HG02763 (cell line): Measurements from ENCODE around the gene AK8.
"Not testable (repeated sequence)": the region's sequence is repeated elsewhere in the genome, so short reads cannot be mapped to it uniquely, and the experiment has no call there.

Experiments
- ATAC-seq: cut with Tn5 transposase; IDR thresholded peaks from one replicate; pipeline ENCODE4 v1.9.1; 2021; ENCODE audit warnings: mild to moderate bottlenecking, moderate library complexity; ENCODE audit not compliant: unreplicated experiment

The AK8 gene

DNA sequence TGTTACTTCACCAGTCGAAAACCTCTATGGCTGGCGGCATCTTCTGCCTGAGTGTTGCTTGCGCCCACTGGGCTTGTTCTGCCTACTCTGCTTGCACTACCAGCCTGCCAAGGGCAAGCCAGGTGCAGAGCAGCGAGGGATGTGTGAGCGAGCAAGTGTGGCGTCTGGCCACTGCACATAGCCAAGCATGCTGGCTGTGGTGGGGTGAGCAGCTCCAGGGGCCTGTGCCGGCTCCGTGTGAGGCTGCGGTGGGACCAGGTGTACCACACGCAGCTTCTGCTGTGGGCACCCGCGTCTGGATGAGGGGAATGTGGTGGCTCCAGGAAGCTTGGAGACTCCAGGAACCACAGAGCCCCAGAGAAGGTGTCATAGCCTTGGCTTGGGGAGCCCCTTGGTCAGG, 156.4 kb downstream of the AK8 start:
- ATAC-seq, result no peak

DNA sequence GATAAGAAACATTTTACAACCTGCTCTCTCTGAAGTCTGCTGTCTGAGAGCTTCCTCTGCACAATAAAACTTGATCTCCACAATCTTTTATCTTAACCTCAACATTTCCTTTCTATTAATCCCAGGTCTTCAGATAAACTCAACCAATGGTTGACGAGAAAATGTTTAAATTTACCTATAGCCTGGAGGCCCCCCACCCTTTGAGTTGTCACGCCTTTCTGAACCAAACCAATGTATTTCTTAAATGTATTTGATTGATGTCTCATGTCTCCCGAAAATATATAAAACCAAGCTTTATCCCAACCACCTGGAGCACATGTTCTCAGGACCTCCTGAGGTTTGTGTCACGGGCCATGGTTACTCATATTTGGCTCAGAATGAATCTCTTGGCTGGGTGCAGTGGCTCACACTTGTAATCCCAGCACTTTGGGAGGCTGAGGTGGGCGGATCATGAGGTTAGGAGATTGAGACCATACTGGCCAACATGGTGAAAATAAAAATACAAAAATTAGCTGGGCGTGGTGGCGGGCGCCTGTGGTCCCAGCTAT, 159.6 kb downstream of the AK8 start:
- not testable (repeated sequence) for ATAC-seq

GRCh38 chr9:132717326-132717945, 160.6 kb downstream of the AK8 start:
- ATAC-seq, result no peak

- no peak for ATAC-seq
Measured at GRCh38 chr9:132716007-132716406, 162.1 kb downstream of the AK8 start.

DNA sequence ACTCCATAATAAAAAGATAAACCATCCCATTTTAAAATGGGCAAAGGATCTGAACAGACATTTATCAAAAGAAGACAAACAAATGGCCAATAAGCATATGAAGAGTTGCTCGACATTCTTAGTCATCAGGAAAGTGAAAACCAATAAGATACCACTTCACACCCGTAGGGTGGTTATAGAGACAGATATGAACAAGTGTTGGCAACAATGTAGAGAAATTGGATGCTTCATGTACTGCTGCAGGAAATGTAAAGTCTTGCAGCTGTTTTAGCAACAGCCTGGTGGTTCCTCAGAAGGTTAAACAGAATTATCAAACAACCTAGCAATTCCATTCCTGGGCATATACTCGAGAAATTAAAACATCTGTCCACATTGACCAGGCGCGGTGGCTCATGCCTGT, 165.3 kb downstream of the AK8 start:
- no peak for ATAC-seq

GRCh38 chr9:132711846-132712245, 166.2 kb downstream of the AK8 start:
- no peak for ATAC-seq

GRCh38 chr9:132711152-132711551, 166.9 kb downstream of the AK8 start:
- not testable (repeated sequence) for ATAC-seq

- no peak for ATAC-seq
Measured at GRCh38 chr9:132710333-132710732, 167.8 kb downstream of the AK8 start.

- ATAC-seq, result no peak
Measured at GRCh38 chr9:132708769-132709430, 169.2 kb downstream of the AK8 start.

DNA sequence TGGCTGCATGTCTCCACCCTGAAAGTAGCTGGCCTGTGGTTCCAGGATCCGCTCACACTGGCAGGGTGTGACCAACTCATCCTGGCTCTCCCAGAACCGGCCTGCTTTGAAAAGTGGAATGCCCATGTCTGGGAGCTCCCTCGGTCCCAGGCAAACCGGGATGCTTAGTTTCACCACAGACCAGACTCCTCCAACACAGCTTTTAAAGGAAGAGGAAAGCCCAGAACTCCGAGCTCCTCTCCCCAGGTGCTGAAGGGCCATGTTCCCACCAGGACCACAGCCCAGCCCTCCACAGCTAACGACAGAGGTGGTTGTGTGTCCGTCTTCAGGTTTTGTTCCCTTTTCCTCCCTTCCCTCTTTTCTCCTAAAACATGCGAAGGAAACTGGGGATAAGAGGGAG, 169.8 kb downstream of the AK8 start:
- ATAC-seq, result no peak

DNA sequence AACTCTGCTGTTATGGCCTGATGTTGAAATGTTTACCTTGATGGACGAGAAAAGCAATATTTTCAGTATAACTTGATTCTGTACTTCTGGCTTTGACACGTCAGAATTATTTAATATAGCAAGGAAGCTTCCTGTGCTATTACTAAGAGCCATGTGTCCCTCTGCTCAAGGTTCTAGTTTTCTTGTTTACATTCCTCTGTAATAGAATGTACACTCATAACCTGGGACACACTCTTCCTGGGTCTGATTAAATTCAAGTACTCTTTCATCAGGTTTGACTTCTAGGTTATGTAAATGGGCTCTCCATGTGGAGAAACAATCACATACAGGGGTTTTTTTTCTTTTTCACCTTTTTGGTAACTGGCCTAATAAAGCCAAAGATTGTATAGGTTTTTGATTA, 174.7 kb downstream of the AK8 start:
- ATAC-seq, result no peak

DNA sequence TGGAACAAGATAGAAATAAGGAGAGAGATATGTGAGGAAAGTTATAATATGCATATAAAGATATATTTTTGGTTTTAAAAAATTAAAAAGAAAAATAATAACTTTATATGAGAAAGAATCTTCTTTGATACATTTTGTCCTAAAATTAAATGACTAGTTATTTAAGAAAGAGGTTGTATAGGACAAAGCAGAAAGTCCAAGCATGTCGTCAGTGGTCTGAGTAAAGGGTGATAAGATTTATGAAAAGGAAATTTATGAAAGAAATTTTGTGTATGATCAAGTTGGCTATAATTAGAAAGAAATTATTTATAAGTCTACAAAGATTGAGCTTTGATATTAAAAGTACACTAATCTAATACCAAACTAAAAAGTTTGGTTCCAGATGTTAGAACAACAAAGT, 175.8 kb downstream of the AK8 start:
- ATAC-seq, result no peak

DNA sequence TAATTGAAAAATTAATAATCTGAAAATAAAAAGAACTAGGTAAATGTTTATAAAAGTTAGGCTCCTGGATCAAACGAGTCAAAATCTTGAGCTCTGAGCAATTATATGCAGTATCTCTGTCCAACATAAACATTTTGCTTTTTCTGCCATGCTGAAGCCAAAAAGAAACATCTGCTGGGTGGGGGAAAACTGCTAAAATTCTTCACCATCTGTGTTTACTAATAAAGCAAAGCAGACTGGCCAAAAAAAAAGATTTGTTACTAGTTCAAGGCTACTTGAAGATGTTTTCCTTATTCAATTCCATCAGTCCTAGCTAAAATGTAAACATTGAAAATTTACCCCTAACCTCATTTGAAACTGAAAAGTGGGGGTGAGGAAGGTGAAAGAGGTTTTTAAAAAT, 178.1 kb downstream of the AK8 start:
- no peak for ATAC-seq

GRCh38 chr9:132698989-132699388, 179.1 kb downstream of the AK8 start:
- ATAC-seq, result no peak

DNA sequence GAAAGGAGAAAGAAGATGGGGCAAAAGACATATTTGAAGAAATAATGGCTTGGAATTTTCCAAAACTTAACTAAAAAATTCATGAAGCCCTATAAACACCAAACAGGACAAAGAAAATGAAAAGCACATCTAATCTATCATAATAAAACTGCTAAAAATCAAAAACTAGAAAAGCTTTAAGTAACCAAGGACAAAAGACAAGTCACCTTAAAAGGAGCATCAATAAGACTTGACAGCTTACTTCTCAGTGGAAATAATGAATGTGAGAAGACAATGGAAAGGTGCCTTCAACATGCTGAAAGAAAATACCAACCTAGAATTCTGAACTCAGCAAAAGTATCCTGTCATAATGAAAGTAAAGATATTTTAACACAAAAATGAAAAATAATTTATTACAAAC, 180.9 kb downstream of the AK8 start:
- ATAC-seq, result no peak

GRCh38 chr9:132694144-132694543, 183.9 kb downstream of the AK8 start:
- no peak for ATAC-seq

- no peak for ATAC-seq
Measured at GRCh38 chr9:132690696-132691095, 187.4 kb downstream of the AK8 start.

GRCh38 chr9:132683873-132684272, 194.2 kb downstream of the AK8 start:
- ATAC-seq, result no peak

- ATAC-seq, result no peak
Measured at GRCh38 chr9:132681561-132681960, 196.5 kb downstream of the AK8 start.

- ATAC-seq, result no peak
Measured at GRCh38 chr9:132679946-132680625, 198.0 kb downstream of the AK8 start.

DNA sequence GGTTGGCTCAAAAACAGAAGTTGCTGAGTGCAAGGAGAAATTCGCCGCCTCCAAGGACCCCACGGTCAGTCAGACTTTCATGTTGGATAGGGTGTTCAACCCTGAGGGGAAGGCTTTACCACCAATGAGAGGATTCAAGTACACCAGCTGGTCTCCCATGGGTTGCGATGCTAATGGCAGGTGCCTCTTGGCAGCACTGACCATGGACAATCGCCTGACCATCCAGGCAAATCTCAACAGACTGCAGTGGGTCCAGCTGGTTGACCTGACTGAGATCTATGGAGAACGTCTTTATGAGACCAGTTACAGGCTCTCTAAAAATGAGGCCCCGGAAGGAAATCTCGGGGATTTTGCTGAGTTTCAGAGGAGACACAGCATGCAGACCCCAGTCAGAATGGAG, 200.1 kb downstream of the AK8 start:
- no peak for ATAC-seq
